RWPE2 (cell line): ENCODE measurements around the gene LRP1B.

Experiments used
- ATAC-seq: fragments of 200-7000 bp; cut with Tn5 transposase; 3 replicates; pipeline ENCODE4 v1.9.1; 2021; ENCODE audit warnings: low read depth
- DNase-seq: peaks from one replicate; pipeline ENCODE4 v3.0.0-alpha.2; 2020; ENCODE audit warnings: low spot score
- H3K27ac ChIP-seq: fragments of 450-650 bp; 2 replicates; pipeline ENCODE4 v1.5.1; 2017; ENCODE audit warnings: mild to moderate bottlenecking; ENCODE audit not compliant: poor library complexity, severe bottlenecking
- H3K27me3 ChIP-seq: fragments of 250-450 bp; sonication (Bioruptor Pico); 2 replicates; pipeline ENCODE4 v1.5.1; 2021; ENCODE audit warnings: mild to moderate bottlenecking, moderate library complexity; ENCODE audit not compliant: insufficient read depth, poor library complexity, severe bottlenecking
- H3K36me3 ChIP-seq: fragments of 250-450 bp; sonication (Bioruptor Pico); 2 replicates; pipeline ENCODE4 v1.5.1; 2020; ENCODE audit warnings: low read depth, mild to moderate bottlenecking, moderate library complexity
- H3K4me1 ChIP-seq: fragments of 250-450 bp; sonication (Bioruptor Pico); 2 replicates; pipeline ENCODE4 v1.5.1; 2021; ENCODE audit warnings: mild to moderate bottlenecking, moderate library complexity; ENCODE audit not compliant: insufficient read depth, poor library complexity, severe bottlenecking
- H3K4me3 ChIP-seq: fragments of 250-450 bp; sonication (Bioruptor Pico); 2 replicates; pipeline ENCODE4 v1.5.1; 2021; ENCODE audit warnings: mild to moderate bottlenecking, moderate library complexity; ENCODE audit not compliant: severe bottlenecking
- H3K9me3 ChIP-seq: fragments of 250-450 bp; sonication (Bioruptor Pico); 2 replicates; pipeline ENCODE4 v1.5.1; 2021; ENCODE audit warnings: mild to moderate bottlenecking, moderate library complexity; ENCODE audit not compliant: severe bottlenecking
- TF ChIP-seq, protein P1 (sequence below): fragments of 450-650 bp; IDR thresholded peaks from one replicate; pipeline ENCODE4 v1.5.1; 2017; ENCODE audit warnings: mild to moderate bottlenecking, moderate library complexity; ENCODE audit not compliant: poor library complexity, severe bottlenecking

LRP1B gene

DNA sequence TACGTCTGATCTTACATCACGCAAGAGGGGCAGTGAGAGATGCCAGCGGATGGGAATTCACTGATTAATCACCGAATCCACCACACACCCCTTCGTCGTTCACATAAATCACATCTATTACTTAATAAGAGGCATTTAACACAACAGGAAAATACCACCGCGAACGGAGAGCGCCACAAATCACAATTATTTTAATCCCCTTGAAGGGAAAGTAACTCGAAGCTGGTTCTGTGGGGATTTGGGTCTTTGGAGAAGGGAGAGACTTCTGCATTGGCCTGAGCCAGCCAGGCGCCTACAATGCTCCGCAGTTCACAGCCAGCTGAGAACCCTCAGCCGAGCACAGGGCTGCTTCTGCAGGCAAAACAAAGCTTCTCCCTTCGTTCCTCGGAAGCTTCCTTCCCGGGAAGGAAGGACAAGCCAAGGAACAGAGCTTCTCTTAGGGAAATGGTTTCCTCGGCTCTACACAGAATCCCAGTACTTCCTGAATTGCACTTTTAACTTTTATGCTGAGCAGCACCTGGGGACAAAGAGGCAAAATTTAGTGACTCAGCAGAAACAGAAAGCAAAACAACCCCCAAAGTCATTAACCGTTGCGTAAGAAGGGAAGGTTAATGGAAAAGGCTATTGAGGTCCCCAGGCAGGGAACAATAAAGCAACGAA is at the start of gene LRP1B:
Gene LRP1B (minus strand): TSS at position 7 of the 660 bp plus-strand sequence. CDS start 287 bp downstream, outside the sequence.
- no peaks in the 10 kb centered on the region for H3K9me3 ChIP-seq
- peak within 1 kb of the TSS; percentile 26 for H3K4me3 ChIP-seq
- ATAC-seq = peak; percentile 54
- no peaks in the 10 kb centered on the region for H3K36me3 ChIP-seq
- no peaks in the 10 kb centered on the region for H3K4me1 ChIP-seq
- DNase-seq = no peak
- no peak within 1 kb of the TSS for H3K27ac ChIP-seq
- TF ChIP-seq, protein P1, sequence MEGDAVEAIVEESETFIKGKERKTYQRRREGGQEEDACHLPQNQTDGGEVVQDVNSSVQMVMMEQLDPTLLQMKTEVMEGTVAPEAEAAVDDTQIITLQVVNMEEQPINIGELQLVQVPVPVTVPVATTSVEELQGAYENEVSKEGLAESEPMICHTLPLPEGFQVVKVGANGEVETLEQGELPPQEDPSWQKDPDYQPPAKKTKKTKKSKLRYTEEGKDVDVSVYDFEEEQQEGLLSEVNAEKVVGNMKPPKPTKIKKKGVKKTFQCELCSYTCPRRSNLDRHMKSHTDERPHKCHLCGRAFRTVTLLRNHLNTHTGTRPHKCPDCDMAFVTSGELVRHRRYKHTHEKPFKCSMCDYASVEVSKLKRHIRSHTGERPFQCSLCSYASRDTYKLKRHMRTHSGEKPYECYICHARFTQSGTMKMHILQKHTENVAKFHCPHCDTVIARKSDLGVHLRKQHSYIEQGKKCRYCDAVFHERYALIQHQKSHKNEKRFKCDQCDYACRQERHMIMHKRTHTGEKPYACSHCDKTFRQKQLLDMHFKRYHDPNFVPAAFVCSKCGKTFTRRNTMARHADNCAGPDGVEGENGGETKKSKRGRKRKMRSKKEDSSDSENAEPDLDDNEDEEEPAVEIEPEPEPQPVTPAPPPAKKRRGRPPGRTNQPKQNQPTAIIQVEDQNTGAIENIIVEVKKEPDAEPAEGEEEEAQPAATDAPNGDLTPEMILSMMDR = no peak
- peaks cover 52% of the 10 kb centered on the region for H3K27me3 ChIP-seq

DNA sequence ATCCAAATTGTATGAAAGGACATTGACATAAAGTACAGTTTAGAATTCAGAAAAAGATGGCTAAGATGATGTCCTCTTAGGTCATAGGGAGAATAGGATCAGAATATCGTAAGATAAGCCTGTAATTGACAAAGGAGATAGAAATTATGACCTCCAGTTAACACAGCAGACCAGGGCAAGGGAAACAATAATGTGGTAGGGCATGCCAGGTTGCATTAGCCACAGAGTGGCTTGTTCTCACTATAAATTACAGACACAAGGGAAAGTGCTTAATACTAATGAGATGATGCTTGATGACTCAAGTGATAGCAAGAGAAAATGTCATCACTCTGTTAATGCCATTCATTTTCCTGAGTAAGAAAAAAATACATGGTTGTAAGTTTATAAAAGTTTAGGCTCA is 48.9 kb upstream of the LRP1B start:
- H3K4me1 ChIP-seq = no peaks in the 10 kb centered on the region
- H3K27ac ChIP-seq = no peak overlapping the region
- DNase-seq (no peak), ATAC-seq (no peak)
- H3K9me3 ChIP-seq = no peaks in the 10 kb centered on the region
- H3K4me3 ChIP-seq = no peak overlapping the region
- no peaks in the 10 kb centered on the region for H3K36me3 ChIP-seq
- H3K27me3 ChIP-seq = no peaks in the 10 kb centered on the region
- TF ChIP-seq, protein P1 = no peak

DNA sequence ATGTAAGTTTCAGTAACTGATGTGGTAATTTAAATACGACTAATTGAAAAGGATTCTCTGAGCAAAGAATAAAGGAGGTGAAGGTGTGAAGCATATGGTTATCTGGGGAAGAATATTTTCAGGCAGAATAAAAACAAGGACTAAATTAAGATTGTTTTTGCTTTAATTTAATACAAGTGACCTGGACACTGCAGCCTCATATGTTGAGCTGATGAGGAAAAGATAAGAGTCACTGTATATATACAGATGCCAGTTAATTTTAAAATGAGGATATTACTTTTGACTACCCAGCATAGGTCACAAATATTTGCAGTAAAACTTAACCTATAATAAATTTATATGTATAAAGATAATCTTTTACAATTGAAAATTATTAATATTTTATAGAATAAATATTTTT is 47.8 kb upstream of the LRP1B start:
- TF ChIP-seq, protein P1 = no peak
- H3K4me1 ChIP-seq = no peaks in the 10 kb centered on the region
- H3K27me3 ChIP-seq = no peaks in the 10 kb centered on the region
- ATAC-seq (no peak), DNase-seq (no peak)
- H3K36me3 ChIP-seq = no peaks in the 10 kb centered on the region
- no peak overlapping the region for H3K27ac ChIP-seq
- no peaks in the 10 kb centered on the region for H3K9me3 ChIP-seq
- no peak overlapping the region for H3K4me3 ChIP-seq

DNA sequence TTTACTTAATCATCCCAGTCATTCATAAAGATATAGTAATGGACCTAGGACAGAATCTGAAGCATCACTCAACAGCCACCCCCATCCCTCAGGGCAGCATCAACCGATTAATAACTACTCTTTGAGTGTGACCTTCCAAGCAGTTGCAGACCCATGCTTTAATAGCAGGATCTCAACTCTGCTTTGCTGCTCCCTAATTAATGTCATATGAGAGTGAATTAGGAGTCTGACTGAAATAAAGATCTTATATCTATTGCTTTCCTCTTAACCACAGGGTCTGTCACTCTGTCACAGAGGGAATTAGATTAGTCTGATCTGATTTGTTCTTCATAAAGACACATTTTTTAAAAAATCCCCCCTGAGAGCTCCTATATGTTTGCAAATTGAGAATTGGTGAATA is 46.1 kb upstream of the LRP1B start:
- Histone ChIP-seq H3K9me3 (no peaks in the 10 kb centered on the region), H3K27me3 (no peaks in the 10 kb centered on the region), H3K4me3 (no peak overlapping the region), H3K4me1 (no peaks in the 10 kb centered on the region), H3K36me3 (no peaks in the 10 kb centered on the region), H3K27ac (no peak overlapping the region)
- TF ChIP-seq, protein P1 = no peak
- ATAC-seq (no peak), DNase-seq (no peak)

DNA sequence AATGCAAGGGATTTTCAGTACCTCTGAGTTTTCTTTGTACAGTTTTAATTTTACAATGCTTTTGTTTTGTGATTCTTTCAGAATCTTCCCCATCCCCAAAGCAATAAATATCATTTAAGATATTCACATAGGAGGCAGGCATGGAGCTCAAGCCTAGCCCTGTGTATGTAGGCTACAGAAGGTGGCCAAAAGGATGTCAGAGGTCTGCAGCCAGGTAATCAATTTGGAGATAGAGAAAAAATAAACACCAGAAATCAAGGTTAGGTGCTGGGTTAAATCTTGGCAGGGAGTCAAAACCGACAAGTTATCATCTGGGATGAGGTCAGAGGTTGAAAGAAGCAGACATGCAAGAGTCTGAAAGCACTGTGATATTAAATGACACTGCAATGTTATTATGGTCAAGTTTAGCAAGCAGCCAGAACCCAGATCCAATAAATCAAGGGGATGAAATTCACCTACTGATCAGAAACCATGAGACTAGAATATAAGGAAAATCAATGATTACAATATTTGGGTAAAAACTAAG is 45.1 kb upstream of the LRP1B start:
- Histone ChIP-seq H3K9me3 (no peaks in the 10 kb centered on the region), H3K4me3 (no peak overlapping the region), H3K36me3 (no peaks in the 10 kb centered on the region), H3K27me3 (no peaks in the 10 kb centered on the region), H3K27ac (no peak overlapping the region), H3K4me1 (no peaks in the 10 kb centered on the region)
- DNase-seq = no peak
- TF ChIP-seq, protein P1 = no peak
- no peak for ATAC-seq
